HG02973 (cell line): Measurements from ENCODE around the gene RYR2.
"Not testable (repeated sequence)": the region's sequence is repeated elsewhere in the genome, so short reads cannot be mapped to it uniquely, and the experiment has no call there.

ENCODE experiments used
- ATAC-seq: cut with Tn5 transposase; IDR thresholded peaks from one replicate; pipeline ENCODE4 v1.9.1; 2021; ENCODE audit warnings: moderate library complexity; ENCODE audit not compliant: unreplicated experiment

Gene RYR2

GRCh38 chr1:237139732-237140131 is 97.7 kb downstream of the RYR2 start:
- ATAC-seq: no peak

- no peak for ATAC-seq
These were observed 99.0 kb downstream of the RYR2 start for GRCh38 chr1:237140986-237141385.

GRCh38 chr1:237141502-237141901 is 99.5 kb downstream of the RYR2 start:
- no peak for ATAC-seq

GRCh38 chr1:237145379-237146135 is 103.6 kb downstream of the RYR2 start:
- ATAC-seq: no peak

GRCh38 chr1:237146241-237146640 is 104.3 kb downstream of the RYR2 start:
- ATAC-seq: no peak

- no peak for ATAC-seq
These were observed 107.9 kb downstream of the RYR2 start for GRCh38 chr1:237149857-237150256.

- ATAC-seq: not testable (repeated sequence)
These were observed 110.0 kb downstream of the RYR2 start for GRCh38 chr1:237151979-237152378.

- no peak for ATAC-seq
These were observed 110.7 kb downstream of the RYR2 start for GRCh38 chr1:237152506-237153335.

GRCh38 chr1:237154157-237154556 is 112.2 kb downstream of the RYR2 start:
- ATAC-seq: no peak

GRCh38 chr1:237164406-237165352 is 122.7 kb downstream of the RYR2 start:
- no peak for ATAC-seq

- ATAC-seq: no peak
These were observed 124.1 kb downstream of the RYR2 start for GRCh38 chr1:237166086-237166485.

- no peak for ATAC-seq
These were observed 124.7 kb downstream of the RYR2 start for GRCh38 chr1:237166593-237167101.

GRCh38 chr1:237170149-237170548 is 128.2 kb downstream of the RYR2 start:
- ATAC-seq: no peak

- no peak for ATAC-seq
These were observed 129.6 kb downstream of the RYR2 start for GRCh38 chr1:237171454-237172117.

GRCh38 chr1:237172118-237172485 is 130.1 kb downstream of the RYR2 start:
- no peak for ATAC-seq

- no peak for ATAC-seq
These were observed 137.5 kb downstream of the RYR2 start for GRCh38 chr1:237179503-237179902.

- ATAC-seq: no peak
These were observed 138.3 kb downstream of the RYR2 start for GRCh38 chr1:237180256-237180655.

- ATAC-seq: no peak
These were observed 139.8 kb downstream of the RYR2 start for GRCh38 chr1:237181743-237182317.

- no peak for ATAC-seq
These were observed 142.1 kb downstream of the RYR2 start for GRCh38 chr1:237183963-237184540.

GRCh38 chr1:237186675-237187074 is 144.7 kb downstream of the RYR2 start:
- ATAC-seq: no peak
